ENCODE results near the gene GLYAT. TPM values are rescaled to one million over a fixed set of nuclear protein-coding genes. Genes with fewer than 3 reads are reported as not detected.

The GLYAT gene
- total RNA-seq, 4 donors from 2014 or later = 0.67 to 1.1 TPM; not detected in 2

DNA sequence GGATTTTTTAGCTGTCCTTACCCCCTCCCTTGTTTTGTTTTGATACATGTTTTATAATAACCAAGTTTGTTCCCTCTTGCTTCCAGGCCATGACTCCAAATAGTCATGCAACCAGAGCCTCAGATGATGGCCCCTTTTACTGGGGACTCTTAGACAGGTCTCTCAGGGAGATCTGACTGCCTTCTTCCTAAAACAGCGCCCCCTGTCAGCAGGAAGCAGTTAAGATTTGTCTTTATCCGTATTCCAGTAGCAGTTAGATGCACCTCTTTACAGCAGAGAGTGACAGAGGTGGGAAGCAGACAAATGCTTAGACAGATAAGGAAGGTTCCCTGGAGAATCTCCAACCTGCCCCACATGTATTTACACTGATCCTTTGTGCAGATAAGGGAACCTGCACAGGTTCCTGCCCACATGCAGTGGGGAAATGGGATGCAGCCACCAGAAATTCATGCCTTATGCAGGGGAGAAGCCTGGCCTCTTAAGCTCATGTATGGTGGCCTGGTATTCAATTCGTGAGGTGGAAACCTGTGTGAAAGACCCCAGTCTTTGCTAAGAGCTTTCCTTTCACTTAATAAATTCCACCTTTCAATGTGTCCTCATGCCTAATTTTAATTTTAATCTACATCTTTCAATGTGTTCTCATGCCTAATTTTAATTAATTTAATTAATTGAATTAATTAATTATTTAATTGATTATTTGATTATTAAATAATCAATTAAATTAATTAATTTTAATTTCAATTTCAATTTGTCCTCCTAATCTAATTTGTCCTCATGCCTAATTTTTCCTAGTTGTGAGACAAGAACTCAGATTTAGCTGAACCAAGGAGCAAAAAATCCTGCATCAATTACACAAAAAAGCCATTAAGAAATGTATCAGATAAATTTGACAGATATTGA lies 11.5 kb upstream of the GLYAT start:
- Histone ChIP-seq H3K9me3 (peaks cover 0 to 31% (median 0%) of the 10 kb centered on the region in 3 donors), H3K36me3 (no peaks in the 10 kb centered on the region), H3K27ac (no peak overlapping the region), H3K4me1 (no peaks in the 10 kb centered on the region), H3K4me3 (no peak overlapping the region), H3K27me3 (peaks cover 12% of the 10 kb centered on the region)
- TF ChIP-seq EP300 (IDR thresholded peaks at IDR 0.05) (no peak), CTCF (IDR thresholded peaks at IDR 0.05) (no peak), POLR2AphosphoS5 (IDR thresholded peaks at IDR 0.05) (no peak), POLR2A (IDR thresholded peaks at IDR 0.05) (no peak)
- ATAC-seq = no peak
- WGBS, 2 donors (ENCODE audit: low coverage in 1 of 2) = 43 to 50% methylated on average over 1 of the region's 3 CpGs

DNA sequence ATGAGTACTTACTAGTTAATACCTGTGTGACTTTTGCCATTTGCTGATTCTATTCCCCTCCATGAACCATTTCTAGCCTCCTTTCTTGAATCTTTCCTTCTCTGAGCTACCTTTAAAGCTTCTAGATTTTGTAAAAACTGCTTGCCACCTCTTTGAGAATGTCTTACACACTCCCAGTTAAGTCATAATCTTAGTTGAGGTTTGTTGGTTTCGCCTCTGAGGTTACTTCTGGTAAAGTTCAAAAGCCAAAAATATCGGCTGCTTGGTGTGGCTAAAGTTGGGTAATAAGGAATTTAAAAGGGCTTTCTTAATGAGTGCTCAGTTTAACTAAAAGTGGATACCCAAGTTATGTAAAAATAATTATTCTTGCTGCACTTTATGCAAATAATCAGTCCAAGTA lies 10.4 kb upstream of the GLYAT start:
- no peak overlapping the region for H3K27ac ChIP-seq
- peaks cover 0 to 31% (median 0%) of the 10 kb centered on the region in 3 donors for H3K9me3 ChIP-seq
- H3K27me3 ChIP-seq = peaks cover 12% of the 10 kb centered on the region
- no peak for ATAC-seq
- 40 to 74% methylated on average over 1 to 2 of the region's 2 CpGs for WGBS, 2 donors (ENCODE audit: low coverage in 1 of 2)
- H3K4me1 ChIP-seq = no peaks in the 10 kb centered on the region
- TF ChIP-seq EP300 (IDR thresholded peaks at IDR 0.05) = no peak
- no peak for TF ChIP-seq POLR2A (IDR thresholded peaks at IDR 0.05)
- no peak for TF ChIP-seq CTCF (IDR thresholded peaks at IDR 0.05)
- no peak for TF ChIP-seq POLR2AphosphoS5 (IDR thresholded peaks at IDR 0.05)
- no peaks in the 10 kb centered on the region for H3K36me3 ChIP-seq
- no peak overlapping the region for H3K4me3 ChIP-seq

DNA sequence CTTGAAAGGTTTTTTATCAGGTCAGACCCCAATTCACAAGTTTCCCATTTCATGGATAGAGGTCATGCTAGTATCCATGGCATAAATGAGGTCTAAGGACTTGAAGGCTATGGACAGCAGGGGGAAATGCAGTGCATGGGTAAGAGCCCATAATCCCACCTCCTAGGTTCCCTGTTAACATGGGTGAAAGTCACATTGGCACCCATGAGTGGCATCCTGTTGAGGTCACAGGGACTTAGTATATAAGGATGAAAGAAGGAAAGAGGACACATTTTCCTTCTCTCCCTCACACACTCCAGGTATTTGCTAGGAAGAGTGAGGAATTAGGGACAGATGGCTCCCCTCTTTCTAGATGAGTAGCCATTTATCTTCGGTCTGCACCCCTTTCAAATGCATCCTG lies 9.4 kb upstream of the GLYAT start:
- Histone ChIP-seq H3K4me1 (no peaks in the 10 kb centered on the region), H3K36me3 (no peaks in the 10 kb centered on the region), H3K4me3 (no peak overlapping the region), H3K27me3 (peaks cover 12% of the 10 kb centered on the region), H3K27ac (no peak overlapping the region), H3K9me3 (peaks cover 0 to 31% (median 0%) of the 10 kb centered on the region in 3 donors)
- TF ChIP-seq POLR2A (IDR thresholded peaks at IDR 0.05) = no peak
- TF ChIP-seq POLR2AphosphoS5 (IDR thresholded peaks at IDR 0.05) = no peak
- no peak for TF ChIP-seq EP300 (IDR thresholded peaks at IDR 0.05)
- TF ChIP-seq CTCF (IDR thresholded peaks at IDR 0.05) = no peak
- 50% methylated on average over 1 of the region's 1 CpG; no CpG with 5 or more reads in 1 of the 2 donors for WGBS, 2 donors (ENCODE audit: low coverage in 1 of 2)
- no peak for ATAC-seq

GRCh38 chr11:58740447-58740846 lies 8.7 kb upstream of the GLYAT start:
- TF ChIP-seq CTCF (IDR thresholded peaks at IDR 0.05) = no peak
- TF ChIP-seq POLR2AphosphoS5 (IDR thresholded peaks at IDR 0.05) = no peak
- TF ChIP-seq EP300 (IDR thresholded peaks at IDR 0.05) = no peak
- no peak for TF ChIP-seq POLR2A (IDR thresholded peaks at IDR 0.05)
- Histone ChIP-seq H3K36me3 (no peaks in the 10 kb centered on the region), H3K4me1 (no peaks in the 10 kb centered on the region), H3K4me3 (no peak overlapping the region), H3K27me3 (peaks cover 12% of the 10 kb centered on the region), H3K9me3 (peaks cover 0 to 31% (median 0%) of the 10 kb centered on the region in 3 donors), H3K27ac (no peak overlapping the region)
- 80% methylated on average over 3 of the region's 4 CpGs; no CpG with 5 or more reads in 1 of the 2 donors for WGBS, 2 donors (ENCODE audit: low coverage in 1 of 2)
- ATAC-seq = no peak

Data from gastroesophageal sphincter (tissue), 4 donors.